ENCODE data around the gene TP53INP2. TPM values are rescaled to one million over a fixed set of nuclear protein-coding genes. Genes with fewer than 3 reads are reported as not detected.

TP53INP2 gene
- total and polyA plus RNA-seq, 2 of the 8 experiments (the other 6 are each of a cell fraction or from before 2014, with no cell fraction given), result 2.4 to 4.8 TPM

DNA sequence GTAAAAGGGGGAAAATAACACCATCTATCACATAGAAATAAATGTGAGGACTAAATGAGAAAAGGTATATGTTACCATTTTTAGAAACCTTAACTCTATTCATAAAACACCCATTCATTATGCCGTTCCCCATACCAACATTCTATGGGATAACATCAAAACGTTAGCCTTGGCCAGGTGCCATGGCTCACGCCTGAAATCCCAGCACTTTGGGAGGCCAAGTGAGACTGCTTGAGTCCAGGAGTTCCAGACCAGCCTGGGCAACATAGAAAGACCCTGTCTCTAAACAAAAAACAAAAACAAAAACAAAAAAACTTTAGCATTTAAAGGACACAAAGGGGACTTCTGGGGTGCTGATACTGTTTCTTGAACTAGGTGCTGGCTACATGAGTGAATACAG lies 28.6 kb upstream of the TP53INP2 start (continued):
- TF ChIP-seq CREB1 (IDR thresholded peaks at IDR 0.05), result no peak
- TF ChIP-seq RFX5 (IDR thresholded peaks at IDR 0.05; ENCODE audit: borderline replicate concordance, low read depth, low read length), result no peak
- TF ChIP-seq PHF8 (conservative IDR thresholded peaks at IDR 0.05; ENCODE audit: low read depth, low read length), result no peak
